SK-N-SH treated with all-trans-retinoic acid at 6 μM for 48 hours (cell line): ENCODE measurements around the gene FOXN1.

ENCODE experiments used
- ATAC-seq: fragments of 200-7000 bp; cut with Tn5 transposase; 3 replicates; pipeline ENCODE4 v1.9.1; 2020; ENCODE audit warnings: mild to moderate bottlenecking, moderate library complexity
- ARNTL ChIP-seq: fragments of 450-650 bp; formaldehyde crosslinking; IDR thresholded peaks from 2 replicates; pipeline ENCODE4 v1.5.0; 2020; ENCODE audit warnings: low read depth, mild to moderate bottlenecking, moderate library complexity, borderline replicate concordance
- BACH2 ChIP-seq: fragments of 250-450 bp; sonication (Bioruptor Pico); IDR thresholded peaks from 2 replicates; pipeline ENCODE4 v1.9.0; 2021; ENCODE audit warnings: mild to moderate bottlenecking, borderline replicate concordance
- CSDC2 ChIP-seq: fragments of 250-450 bp; sonication (Bioruptor Pico); IDR thresholded peaks from 2 replicates; pipeline ENCODE4 v1.5.0; 2020; ENCODE audit warnings: mild to moderate bottlenecking, moderate library complexity
- ESRRG ChIP-seq: fragments of 250-450 bp; sonication (Bioruptor Pico); IDR thresholded peaks from 2 replicates; pipeline ENCODE4 v1.6.1; 2021; ENCODE audit warnings: mild to moderate bottlenecking
- GLIS3 ChIP-seq: fragments of 250-450 bp; sonication (Bioruptor Pico); IDR thresholded peaks from 2 replicates; pipeline ENCODE4 v1.5.0; 2020; ENCODE audit warnings: mild to moderate bottlenecking, moderate library complexity
- POU6F1 ChIP-seq: fragments of 250-450 bp; sonication (Bioruptor Pico); IDR thresholded peaks from 2 replicates; pipeline ENCODE4 v1.8.0; 2021; ENCODE audit warnings: low read depth, mild to moderate bottlenecking, moderate library complexity, borderline replicate concordance
- PPARA ChIP-seq: fragments of 250-450 bp; sonication (Bioruptor Pico); IDR thresholded peaks from 2 replicates; pipeline ENCODE4 v1.5.0; 2020; ENCODE audit warnings: mild to moderate bottlenecking, borderline replicate concordance
- RARB ChIP-seq: fragments of 250-450 bp; sonication (Bioruptor Pico); IDR thresholded peaks from 2 replicates; pipeline ENCODE4 v1.8.0; 2021; ENCODE audit warnings: mild to moderate bottlenecking, moderate library complexity
- SNAI2 ChIP-seq: fragments of 250-450 bp; sonication (Bioruptor Pico); IDR thresholded peaks from 2 replicates; pipeline ENCODE4 v1.5.0; 2020; ENCODE audit warnings: mild to moderate bottlenecking, moderate library complexity
- TCF4 ChIP-seq: fragments of 250-450 bp; sonication (Bioruptor Pico); IDR thresholded peaks from 2 replicates; pipeline ENCODE4 v1.8.0; 2021; ENCODE audit warnings: mild to moderate bottlenecking, moderate library complexity, borderline replicate concordance
- TOX ChIP-seq: fragments of 250-450 bp; sonication (Bioruptor Pico); IDR thresholded peaks from 2 replicates; pipeline ENCODE4 v1.8.0; 2021; ENCODE audit warnings: mild to moderate bottlenecking, moderate library complexity, borderline replicate concordance
- ZC3H10 ChIP-seq: fragments of 250-450 bp; sonication (Bioruptor Pico); IDR thresholded peaks from 2 replicates; pipeline ENCODE4 v1.5.1; 2021; ENCODE audit warnings: mild to moderate bottlenecking, moderate library complexity
- ZFP3 ChIP-seq: fragments of 250-450 bp; sonication (Bioruptor Pico); IDR thresholded peaks from 2 replicates; pipeline ENCODE4 v1.5.0; 2020; ENCODE audit warnings: mild to moderate bottlenecking, moderate library complexity
- ZFP30 ChIP-seq: fragments of 450-650 bp; formaldehyde crosslinking; IDR thresholded peaks from 2 replicates; pipeline ENCODE4 v1.5.0; 2022; ENCODE audit warnings: mild to moderate bottlenecking, moderate library complexity
- ZNF565 ChIP-seq: fragments of 450-650 bp; formaldehyde crosslinking; conservative IDR thresholded peaks from 2 replicates; pipeline ENCODE4 v1.5.0; 2020; ENCODE audit warnings: low read depth, mild to moderate bottlenecking, moderate library complexity
- ZNF70 ChIP-seq: fragments of 450-650 bp; formaldehyde crosslinking; IDR thresholded peaks from 2 replicates; pipeline ENCODE4 v1.5.0; 2020; ENCODE audit warnings: mild to moderate bottlenecking, moderate library complexity
- ZNF8 ChIP-seq: fragments of 450-650 bp; formaldehyde crosslinking; IDR thresholded peaks from 2 replicates; pipeline ENCODE4 v1.5.0; 2020; ENCODE audit warnings: mild to moderate bottlenecking, moderate library complexity
- TF ChIP-seq, protein P1 (sequence below): fragments of 250-450 bp; sonication (Bioruptor Pico); IDR thresholded peaks from 2 replicates; pipeline ENCODE4 v1.5.1; 2020; ENCODE audit warnings: low read depth, mild to moderate bottlenecking, moderate library complexity
- TF ChIP-seq, protein P2 (sequence below): fragments of 250-450 bp; sonication (Bioruptor Pico); IDR thresholded peaks from 2 replicates; pipeline ENCODE4 v1.5.0; 2020; ENCODE audit warnings: mild to moderate bottlenecking, moderate library complexity
- TF ChIP-seq, protein P3 (sequence below): fragments of 250-450 bp; sonication (Bioruptor Pico); IDR thresholded peaks from 2 replicates; pipeline ENCODE4 v1.8.0; 2020; ENCODE audit warnings: mild to moderate bottlenecking, moderate library complexity, borderline replicate concordance
- TF ChIP-seq, protein P4 (sequence below): fragments of 250-450 bp; sonication (Bioruptor Pico); IDR thresholded peaks from 2 replicates; pipeline ENCODE4 v1.5.1; 2021; ENCODE audit warnings: mild to moderate bottlenecking, moderate library complexity

FOXN1 gene

DNA sequence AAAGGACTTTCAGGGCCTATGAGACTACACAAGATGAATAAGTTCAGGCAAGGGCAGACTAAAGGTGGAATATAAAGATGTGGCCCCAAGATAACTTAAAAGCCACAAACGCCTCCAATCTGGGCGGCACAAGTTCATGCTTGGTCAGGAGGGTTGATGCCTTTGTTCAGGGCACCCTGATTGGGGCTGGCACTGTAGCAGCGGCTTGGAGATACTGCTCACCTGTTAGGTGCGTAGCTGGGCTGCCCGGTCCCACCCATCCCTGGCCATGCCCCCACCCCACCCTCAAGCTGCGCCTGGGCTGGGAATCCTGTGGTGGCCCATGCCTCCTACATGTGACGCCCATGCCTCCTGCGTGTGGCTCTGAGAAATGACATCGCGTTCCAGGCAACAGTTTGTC, 45.2 kb upstream of the FOXN1 start (continued):
- TF ChIP-seq, protein P1, sequence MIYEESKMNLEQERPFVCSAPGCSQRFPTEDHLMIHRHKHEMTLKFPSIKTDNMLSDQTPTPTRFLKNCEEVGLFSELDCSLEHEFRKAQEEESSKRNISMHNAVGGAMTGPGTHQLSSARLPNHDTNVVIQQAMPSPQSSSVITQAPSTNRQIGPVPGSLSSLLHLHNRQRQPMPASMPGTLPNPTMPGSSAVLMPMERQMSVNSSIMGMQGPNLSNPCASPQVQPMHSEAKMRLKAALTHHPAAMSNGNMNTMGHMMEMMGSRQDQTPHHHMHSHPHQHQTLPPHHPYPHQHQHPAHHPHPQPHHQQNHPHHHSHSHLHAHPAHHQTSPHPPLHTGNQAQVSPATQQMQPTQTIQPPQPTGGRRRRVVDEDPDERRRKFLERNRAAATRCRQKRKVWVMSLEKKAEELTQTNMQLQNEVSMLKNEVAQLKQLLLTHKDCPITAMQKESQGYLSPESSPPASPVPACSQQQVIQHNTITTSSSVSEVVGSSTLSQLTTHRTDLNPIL (CRISPR knock-in tag): no peak
- TF ChIP-seq ZNF8 (no peak), POU6F1 (no peak), PPARA (CRISPR knock-in tag) (no peak)

DNA sequence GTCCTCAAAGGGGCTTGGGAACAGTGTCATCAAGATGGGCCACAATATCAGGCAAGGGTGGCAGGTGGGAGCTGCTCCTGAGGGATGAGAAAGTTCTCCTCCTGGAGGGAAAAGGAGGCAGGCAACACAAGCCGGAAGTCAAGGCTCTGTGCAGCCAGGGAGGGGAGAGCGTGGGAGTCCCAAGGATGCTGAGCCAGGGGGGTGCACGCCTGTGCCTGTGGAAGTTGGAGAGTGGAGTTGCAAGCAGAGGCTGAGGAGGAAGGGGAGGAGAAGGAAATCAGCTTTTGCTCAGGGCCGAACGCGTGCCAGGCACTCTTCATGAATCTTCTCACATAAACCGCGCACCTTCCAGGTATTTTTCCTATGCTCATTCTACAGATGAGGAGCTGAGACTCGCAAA, 40.1 kb upstream of the FOXN1 start:
- no peak for ATAC-seq
- TF ChIP-seq ESRRG (CRISPR knock-in tag) (no peak), CSDC2 (CRISPR knock-in tag) (no peak), ARNTL (no peak), BACH2 (no peak), GLIS3 (CRISPR knock-in tag) (no peak), SNAI2 (CRISPR knock-in tag) (no peak), TCF4 (no peak), POU6F1 (no peak), ZNF565 (CRISPR knock-in tag) (no peak), ZFP3 (CRISPR knock-in tag) (no peak)

DNA sequence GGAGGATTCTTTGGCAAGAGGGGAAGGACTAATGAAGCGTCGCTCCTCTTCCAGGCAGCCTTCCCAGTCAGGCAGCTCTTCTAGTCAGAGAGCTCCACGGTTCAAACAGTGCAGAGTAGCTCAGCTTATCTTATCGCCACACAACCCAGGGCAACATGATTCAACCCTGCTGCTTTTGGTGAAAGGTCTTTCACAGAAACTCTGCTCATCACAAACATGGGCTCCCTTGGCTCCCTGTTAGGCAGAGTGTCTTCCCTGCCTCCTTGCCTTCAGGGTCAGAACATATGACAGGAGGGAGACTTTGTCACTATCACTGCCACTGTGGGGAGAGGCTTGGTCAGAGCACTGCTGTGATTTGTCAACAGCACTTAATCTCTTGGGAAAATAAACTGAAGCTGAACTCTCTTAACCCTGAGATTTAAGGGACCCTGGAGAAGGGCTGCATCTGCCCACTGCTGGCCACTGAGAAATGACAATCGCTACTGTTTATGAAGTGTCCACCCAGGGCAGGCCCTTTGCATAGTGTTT, 39.6 kb upstream of the FOXN1 start:
- TF ChIP-seq CSDC2 (CRISPR knock-in tag) (no peak), ZNF70 (CRISPR knock-in tag) (no peak), POU6F1 (no peak), ARNTL (no peak), TCF4 (no peak)
- ATAC-seq: no peak; the same call in 2 of the 3 replicates

DNA sequence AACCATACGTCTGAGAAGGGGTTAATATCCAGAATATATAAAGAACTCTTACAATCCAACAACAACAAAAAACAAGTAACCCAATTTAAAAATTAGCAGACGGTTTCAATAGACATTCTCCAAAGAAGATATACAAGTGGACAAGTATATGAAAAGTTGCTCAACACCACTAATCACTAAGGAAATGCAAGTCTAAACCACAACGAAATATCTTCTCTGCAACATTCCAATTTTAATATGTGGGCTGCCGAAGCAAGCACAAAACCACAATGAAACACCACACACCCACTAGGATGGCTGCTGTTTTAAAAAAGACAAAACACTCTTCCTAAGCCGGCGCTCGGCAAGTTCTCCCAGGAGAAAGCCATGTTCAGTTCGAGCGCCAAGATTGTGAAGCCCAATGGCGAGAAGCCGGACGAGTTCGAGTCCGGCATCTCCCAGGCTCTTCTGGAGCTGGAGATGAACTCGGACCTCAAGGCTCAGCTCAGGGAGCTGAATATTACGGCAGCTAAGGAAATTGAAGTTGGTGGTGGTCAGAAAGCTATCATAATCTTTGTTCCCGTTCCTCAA, 38.6 kb upstream of the FOXN1 start:
- no peak for ATAC-seq
- TF ChIP-seq ESRRG (CRISPR knock-in tag): no peak
- TF ChIP-seq, protein P2, sequence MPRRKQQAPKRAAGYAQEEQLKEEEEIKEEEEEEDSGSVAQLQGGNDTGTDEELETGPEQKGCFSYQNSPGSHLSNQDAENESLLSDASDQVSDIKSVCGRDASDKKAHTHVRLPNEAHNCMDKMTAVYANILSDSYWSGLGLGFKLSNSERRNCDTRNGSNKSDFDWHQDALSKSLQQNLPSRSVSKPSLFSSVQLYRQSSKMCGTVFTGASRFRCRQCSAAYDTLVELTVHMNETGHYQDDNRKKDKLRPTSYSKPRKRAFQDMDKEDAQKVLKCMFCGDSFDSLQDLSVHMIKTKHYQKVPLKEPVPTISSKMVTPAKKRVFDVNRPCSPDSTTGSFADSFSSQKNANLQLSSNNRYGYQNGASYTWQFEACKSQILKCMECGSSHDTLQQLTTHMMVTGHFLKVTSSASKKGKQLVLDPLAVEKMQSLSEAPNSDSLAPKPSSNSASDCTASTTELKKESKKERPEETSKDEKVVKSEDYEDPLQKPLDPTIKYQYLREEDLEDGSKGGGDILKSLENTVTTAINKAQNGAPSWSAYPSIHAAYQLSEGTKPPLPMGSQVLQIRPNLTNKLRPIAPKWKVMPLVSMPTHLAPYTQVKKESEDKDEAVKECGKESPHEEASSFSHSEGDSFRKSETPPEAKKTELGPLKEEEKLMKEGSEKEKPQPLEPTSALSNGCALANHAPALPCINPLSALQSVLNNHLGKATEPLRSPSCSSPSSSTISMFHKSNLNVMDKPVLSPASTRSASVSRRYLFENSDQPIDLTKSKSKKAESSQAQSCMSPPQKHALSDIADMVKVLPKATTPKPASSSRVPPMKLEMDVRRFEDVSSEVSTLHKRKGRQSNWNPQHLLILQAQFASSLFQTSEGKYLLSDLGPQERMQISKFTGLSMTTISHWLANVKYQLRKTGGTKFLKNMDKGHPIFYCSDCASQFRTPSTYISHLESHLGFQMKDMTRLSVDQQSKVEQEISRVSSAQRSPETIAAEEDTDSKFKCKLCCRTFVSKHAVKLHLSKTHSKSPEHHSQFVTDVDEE: no peak
- TF ChIP-seq, protein P3, sequence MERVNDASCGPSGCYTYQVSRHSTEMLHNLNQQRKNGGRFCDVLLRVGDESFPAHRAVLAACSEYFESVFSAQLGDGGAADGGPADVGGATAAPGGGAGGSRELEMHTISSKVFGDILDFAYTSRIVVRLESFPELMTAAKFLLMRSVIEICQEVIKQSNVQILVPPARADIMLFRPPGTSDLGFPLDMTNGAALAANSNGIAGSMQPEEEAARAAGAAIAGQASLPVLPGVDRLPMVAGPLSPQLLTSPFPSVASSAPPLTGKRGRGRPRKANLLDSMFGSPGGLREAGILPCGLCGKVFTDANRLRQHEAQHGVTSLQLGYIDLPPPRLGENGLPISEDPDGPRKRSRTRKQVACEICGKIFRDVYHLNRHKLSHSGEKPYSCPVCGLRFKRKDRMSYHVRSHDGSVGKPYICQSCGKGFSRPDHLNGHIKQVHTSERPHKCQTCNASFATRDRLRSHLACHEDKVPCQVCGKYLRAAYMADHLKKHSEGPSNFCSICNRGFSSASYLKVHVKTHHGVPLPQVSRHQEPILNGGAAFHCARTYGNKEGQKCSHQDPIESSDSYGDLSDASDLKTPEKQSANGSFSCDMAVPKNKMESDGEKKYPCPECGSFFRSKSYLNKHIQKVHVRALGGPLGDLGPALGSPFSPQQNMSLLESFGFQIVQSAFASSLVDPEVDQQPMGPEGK (CRISPR knock-in tag): no peak
- TF ChIP-seq ZNF8: no peak
- TF ChIP-seq SNAI2 (CRISPR knock-in tag): no peak
- no peak for TF ChIP-seq CSDC2 (CRISPR knock-in tag)
- no peak for TF ChIP-seq ARNTL
- TF ChIP-seq ZC3H10 (CRISPR knock-in tag): no peak
- TF ChIP-seq ZNF565 (CRISPR knock-in tag): no peak
- TF ChIP-seq, protein P4, sequence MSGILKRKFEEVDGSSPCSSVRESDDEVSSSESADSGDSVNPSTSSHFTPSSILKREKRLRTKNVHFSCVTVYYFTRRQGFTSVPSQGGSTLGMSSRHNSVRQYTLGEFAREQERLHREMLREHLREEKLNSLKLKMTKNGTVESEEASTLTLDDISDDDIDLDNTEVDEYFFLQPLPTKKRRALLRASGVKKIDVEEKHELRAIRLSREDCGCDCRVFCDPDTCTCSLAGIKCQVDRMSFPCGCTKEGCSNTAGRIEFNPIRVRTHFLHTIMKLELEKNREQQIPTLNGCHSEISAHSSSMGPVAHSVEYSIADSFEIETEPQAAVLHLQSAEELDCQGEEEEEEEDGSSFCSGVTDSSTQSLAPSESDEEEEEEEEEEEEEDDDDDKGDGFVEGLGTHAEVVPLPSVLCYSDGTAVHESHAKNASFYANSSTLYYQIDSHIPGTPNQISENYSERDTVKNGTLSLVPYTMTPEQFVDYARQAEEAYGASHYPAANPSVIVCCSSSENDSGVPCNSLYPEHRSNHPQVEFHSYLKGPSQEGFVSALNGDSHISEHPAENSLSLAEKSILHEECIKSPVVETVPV: no peak
- TF ChIP-seq ZNF70 (CRISPR knock-in tag): no peak
- no peak for TF ChIP-seq POU6F1
- no peak for TF ChIP-seq RARB (CRISPR knock-in tag)
- no peak for TF ChIP-seq GLIS3 (CRISPR knock-in tag)
- no peak for TF ChIP-seq BACH2
- no peak for TF ChIP-seq TOX (CRISPR knock-in tag)
- TF ChIP-seq PPARA (CRISPR knock-in tag): no peak
- TF ChIP-seq ZFP30 (CRISPR knock-in tag): no peak
